IMR-90 (cell line): ENCODE results near the gene GRM4. TPM values are rescaled to one million over a fixed set of nuclear protein-coding genes. Genes with fewer than 3 reads are reported as not detected.

ENCODE experiments used
- ATAC-seq: fragments of 200-7000 bp; cut with Tn5 transposase; 2 replicates; pipeline ENCODE4 v1.9.1; 2020; ENCODE audit warnings: low read depth, mild to moderate bottlenecking, moderate library complexity
- BruUV-seq: library from RNA; stranded (reverse); fragments of 400-500 nt; replicated peaks from 2 replicates; lab custom pipeline; 2021; lab: Mats Ljungman, UMichigan
- CTCF ChIA-PET: fragments of 300-600 bp; formaldehyde crosslinking; extraction: SDS; loops from one replicate; lab custom pipeline; 2021; ENCODE audit warnings: antibody characterized with exemption; lab: Yijun Ruan, JAX
- POLR2A ChIA-PET: fragments of 300-600 bp; sonication (Branson Sonifier 250); formaldehyde crosslinking; loops from one replicate; lab custom pipeline; 2022; ENCODE audit warnings: antibody characterized with exemption; ENCODE audit not compliant: unreplicated experiment; lab: Charles Lee
- DNase-seq: peaks from one replicate; pipeline ENCODE4 v3.0.0; 2013
- H2AFZ ChIP-seq: replicated peaks from 2 replicates; pipeline ENCODE3; 2013; ENCODE audit warnings: low read length, mild to moderate bottlenecking; ENCODE audit not compliant: poor library complexity
- H2AK5ac ChIP-seq: 2 replicates; pipeline ENCODE4 v1.6.1; 2013; ENCODE audit warnings: low read depth, low read length, inconsistent platforms
- H2AK9ac ChIP-seq: replicated peaks from 2 replicates; pipeline ENCODE3; 2013; ENCODE audit warnings: mild to moderate bottlenecking, low read depth, low read length, moderate library complexity; ENCODE audit not compliant: poor library complexity
- H2BK120ac ChIP-seq: 2 replicates; pipeline ENCODE4 v1.6.1; 2013; ENCODE audit warnings: low read depth, low read length, inconsistent platforms
- H2BK15ac ChIP-seq: 3 replicates; pipeline ENCODE4 v1.6.1; 2013; ENCODE audit warnings: low read depth, low read length, inconsistent platforms
- H2BK20ac ChIP-seq: 2 replicates; pipeline ENCODE4 v1.6.1; 2013; ENCODE audit warnings: low read depth, mild to moderate bottlenecking, inconsistent platforms, low read length, moderate library complexity
- H2BK5ac ChIP-seq: 2 replicates; pipeline ENCODE4 v1.6.1; 2013; ENCODE audit warnings: mild to moderate bottlenecking, low read depth, low read length, inconsistent platforms; ENCODE audit not compliant: poor library complexity, severe bottlenecking
- H3K14ac ChIP-seq: replicated peaks from 2 replicates; pipeline ENCODE4 v1.6.1; 2013; ENCODE audit warnings: low read depth, low read length, inconsistent platforms
- H3K18ac ChIP-seq: 2 replicates; pipeline ENCODE4 v1.6.1; 2013; ENCODE audit warnings: low read depth, low read length, control low read depth
- H3K23ac ChIP-seq: 2 replicates; pipeline ENCODE4 v1.6.1; 2013; ENCODE audit warnings: low read depth, low read length, inconsistent platforms
- H3K27ac ChIP-seq: 2 replicates; pipeline ENCODE4 v1.5.1; 2013; ENCODE audit warnings: mild to moderate bottlenecking, control low read depth, low read length; ENCODE audit not compliant: insufficient read depth
- H3K27me3 ChIP-seq: 2 replicates; pipeline ENCODE4 v1.6.1; 2013; ENCODE audit warnings: low read length; ENCODE audit not compliant: control insufficient read depth, insufficient read depth
- H3K36me3 ChIP-seq: 2 replicates; pipeline ENCODE4 v1.6.1; 2013; ENCODE audit warnings: low read length, mixed read lengths; ENCODE audit not compliant: control insufficient read depth, insufficient read depth
- H3K4ac ChIP-seq: 2 replicates; pipeline ENCODE4 v1.6.1; 2013; ENCODE audit warnings: low read depth, low read length, inconsistent platforms
- H3K4me1 ChIP-seq: 2 replicates; pipeline ENCODE4 v1.6.1; 2013; ENCODE audit warnings: low read length, mixed read lengths; ENCODE audit not compliant: control insufficient read depth, insufficient read depth
- H3K4me2 ChIP-seq: 2 replicates; pipeline ENCODE4 v1.6.1; 2013; ENCODE audit warnings: low read depth, mild to moderate bottlenecking, control low read depth, low read length, moderate library complexity
- H3K4me3 ChIP-seq: 2 replicates; pipeline ENCODE4 v1.5.1; 2013; ENCODE audit warnings: low read depth, mild to moderate bottlenecking, control low read depth, low read length, moderate library complexity; ENCODE audit not compliant: insufficient read depth
- H3K56ac ChIP-seq: 2 replicates; pipeline ENCODE4 v1.6.1; 2013; ENCODE audit warnings: low read length, inconsistent platforms; ENCODE audit not compliant: insufficient read depth; ENCODE audit errors: extremely low read depth
- H3K79me1 ChIP-seq, 2 experiments: 2 replicates each; pipeline ENCODE4 v1.6.1; 2013; ENCODE audit warnings: low read length in 2 of 2, inconsistent platforms in 1 of 2, low read depth in 1 of 2
- H3K9ac ChIP-seq: 2 replicates; pipeline ENCODE4 v1.6.1; 2013; ENCODE audit warnings: low read depth, low read length, control low read depth
- H3K9me1 ChIP-seq: 2 replicates; pipeline ENCODE4 v1.6.1; 2013; ENCODE audit warnings: low read length, inconsistent platforms; ENCODE audit not compliant: insufficient read depth
- H3K9me3 ChIP-seq: 2 replicates; pipeline ENCODE4 v1.6.1; 2013; ENCODE audit warnings: low read length; ENCODE audit not compliant: control insufficient read depth, insufficient read depth
- H4K20me1 ChIP-seq: 2 replicates; pipeline ENCODE4 v1.6.1; 2013; ENCODE audit warnings: low read length, inconsistent platforms; ENCODE audit not compliant: insufficient read depth
- H4K5ac ChIP-seq: 2 replicates; pipeline ENCODE4 v1.6.1; 2013; ENCODE audit warnings: mild to moderate bottlenecking, low read depth, low read length, control low read depth
- H4K8ac ChIP-seq, 2 experiments: 2 replicates each; pipeline ENCODE4 v1.6.1; 2013; ENCODE audit warnings: low read depth in 2 of 2, low read length in 2 of 2, control low read depth in 1 of 2, inconsistent platforms in 1 of 2
- H4K91ac ChIP-seq: 2 replicates; pipeline ENCODE4 v1.6.1; 2013; ENCODE audit warnings: low read depth, low read length, inconsistent platforms; ENCODE audit not compliant: insufficient read depth
- CTCF ChIP-seq: conservative IDR thresholded peaks from 2 replicates; pipeline ENCODE4 v1.5.1; 2012; ENCODE audit warnings: mild to moderate bottlenecking, low read depth, low read length, improper control_type of control experiment
- WGBS, 2 experiments: methylation state at CpG; one replicate each; pipeline versions ENCODE4 v1.1.5 to v1.1.7; 2013; ENCODE audit warnings: missing lambda C conversion rate in 2 of 2; ENCODE audit not compliant: insufficient read length in 1 of 2; ENCODE audit errors: extremely low coverage in 2 of 2; 5-methylcytosine and 5-hydroxymethylcytosine counted together
- dilution Hi-C: fragments of 300-500 bp; cut with HindIII; formaldehyde crosslinking; loops from one replicate; pipeline ENCODE4 v1.14.3; 2018; ENCODE audit warnings: low sequenced_read_pairs; ENCODE audit not compliant: unreplicated experiment
- in situ Hi-C: fragments of 300-500 bp; cut with MboI; formaldehyde crosslinking; loops from 3 replicates; pipeline ENCODE4 v1.14.3; 2019; ENCODE audit warnings: low sequenced_read_pairs, inconsistent platforms, mixed read lengths
- intact Hi-C: fragments of 100-400 bp; cut with micrococcal nuclease; formaldehyde crosslinking; loops from 2 replicates; pipeline ENCODE4 v1.10.0; 2022
- polyA plus RNA-seq, 3 experiments: library from polyadenylated mRNA; depleted of rRNA; stranded (reverse); fragments of >200 nt; gene quantifications; 2 replicates each; pipeline ENCODE4 v1.2.3, GENCODE V29; 2012; ENCODE audit warnings: low replicate concordance in 1 of 3
- total RNA-seq: library from RNA; depleted of rRNA; stranded (reverse); fragments of >200 nt; gene quantifications from 2 replicates; pipeline ENCODE4 v1.2.3, GENCODE V29; 2012

The GRM4 gene
- total and polyA plus RNA-seq, 2 of the 4 experiments (the other 2 are of a cell fraction): 0.02 TPM; not detected in 1

GRCh38 chr6:34146801-34147592 lies 1.1 kb upstream of the GRM4 start:
- H3K9me3 ChIP-seq: no peaks in the 10 kb centered on the region
- no peak overlapping the region for H2BK15ac ChIP-seq
- no peak overlapping the region for H3K27ac ChIP-seq
- no peaks in the 10 kb centered on the region for H3K79me1 ChIP-seq
- H4K5ac ChIP-seq: no peak overlapping the region
- H2AK5ac ChIP-seq: no peak overlapping the region
- H2BK120ac ChIP-seq: no peak overlapping the region
- dilution Hi-C loops: no loop called here
- TF ChIP-seq CTCF: no peak
- no peak overlapping the region for H4K8ac ChIP-seq
- no peak overlapping the region for H3K56ac ChIP-seq
- H2AK9ac ChIP-seq: no peak overlapping the region
- no peak overlapping the region for H2BK5ac ChIP-seq
- H4K20me1 ChIP-seq: no peaks in the 10 kb centered on the region; the same call in 1 of the 2 replicates
- intact Hi-C loops: no loop called here
- no peak overlapping the region for H3K9ac ChIP-seq
- no peaks in the 10 kb centered on the region for H3K36me3 ChIP-seq
- DNase-seq (peak; percentile 7), ATAC-seq (no peak)
- no peak overlapping the region for H3K18ac ChIP-seq
- H3K4me1 ChIP-seq: peaks cover 6% of the 10 kb centered on the region; the same call in 1 of the 2 replicates
- H3K4me2 ChIP-seq: no peak overlapping the region
- no peak overlapping the region for H3K4ac ChIP-seq
- ChIA-PET POLR2A (no interaction called here), CTCF (no interaction called here)
- peaks cover 88% of the 10 kb centered on the region for H3K27me3 ChIP-seq
- H3K9me1 ChIP-seq: no peaks in the 10 kb centered on the region
- WGBS, 2 experiments: 64% methylated on average over 4 of the region's 10 CpGs; no CpG with 5 or more reads in 1 of the 2 experiments
- H4K91ac ChIP-seq: no peak overlapping the region
- H3K14ac ChIP-seq: no peak overlapping the region
- no peak overlapping the region for H3K4me3 ChIP-seq
- in situ Hi-C loops: no loop called here
- no peak overlapping the region for H2BK20ac ChIP-seq
- no TSS peak for BruUV-seq
- no peak overlapping the region; the same call in 1 of the 2 replicates for H3K23ac ChIP-seq
- no peak overlapping the region for H2AFZ ChIP-seq
